NCI-H748 treated with DMSO at 0.1 percent for 48 hours (cell line): ENCODE results near the gene DEFB108B.
"Not testable (repeated sequence)": the region's sequence is repeated elsewhere in the genome, so short reads cannot be mapped to it uniquely, and the experiment has no call there.

Experiments used
- DNase-seq: peaks from one replicate; lab custom pipeline; 2025; lab: John Stamatoyannopoulos, UW

The DEFB108B gene

DNA sequence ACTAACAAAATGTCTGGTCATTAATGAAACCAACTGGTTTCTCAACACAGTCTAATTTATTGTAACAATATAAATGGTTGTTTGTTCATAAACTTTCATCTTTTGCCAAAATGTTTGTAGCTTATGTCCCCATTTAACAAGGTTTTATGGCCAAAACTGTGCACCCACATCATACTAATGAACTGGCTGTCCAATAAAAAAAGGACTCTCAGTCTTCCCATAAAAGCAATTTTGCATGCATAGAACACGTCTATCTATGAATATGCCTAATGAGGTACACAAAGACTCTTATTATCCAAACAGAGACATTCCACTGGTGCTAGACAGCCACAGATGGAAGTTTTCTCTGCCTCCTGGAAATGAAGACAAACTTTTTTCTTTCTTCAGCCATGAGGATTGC is at the start of gene DEFB108B:
Gene DEFB108B (plus strand): TSS at position 390 of the 400 bp plus-strand sequence. CDS start 0 bp downstream, at position 390.
- not testable (repeated sequence) for DNase-seq

DNA sequence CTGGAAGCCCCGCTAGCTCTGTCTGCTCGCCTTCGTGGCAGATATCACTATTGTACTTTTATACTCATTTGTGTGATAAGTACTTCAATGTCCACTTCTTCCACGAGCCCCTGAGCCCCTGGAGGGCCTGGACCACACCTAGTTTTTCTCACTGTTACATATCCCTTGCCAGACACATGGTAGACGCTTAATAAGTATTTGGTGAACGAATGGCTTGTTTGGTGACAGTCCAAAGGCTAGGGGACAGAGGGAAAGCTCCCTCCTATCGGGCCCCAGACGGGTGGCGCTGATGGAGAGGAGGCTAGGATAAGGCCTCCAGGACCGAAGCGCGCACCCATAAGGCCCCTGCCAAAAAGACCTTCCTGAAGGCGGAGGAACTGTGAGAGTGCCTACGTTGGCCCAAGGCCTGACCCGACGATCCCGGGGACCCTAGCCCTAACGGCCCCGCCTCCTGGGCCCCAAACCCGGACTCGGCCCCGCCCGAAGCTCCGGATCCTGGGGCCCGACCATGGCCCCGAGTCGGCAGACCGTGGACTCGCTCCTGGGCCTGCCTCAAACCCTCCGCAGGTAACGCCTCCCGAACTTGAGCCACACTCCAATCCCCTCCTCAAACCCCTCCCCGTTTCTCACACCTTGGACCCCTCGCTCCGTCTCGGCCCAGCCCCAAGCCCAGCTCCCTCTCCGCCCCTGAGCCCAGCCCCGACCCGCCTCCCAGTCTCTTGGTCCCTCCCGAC is 46.7 kb upstream of the DEFB108B start:
- DNase-seq: peak; percentile 83

- DNase-seq: not testable (repeated sequence)
Observed at GRCh38 chr11:71786848-71787097, 46.2 kb upstream of the DEFB108B start.

GRCh38 chr11:71787098-71787823 is 45.7 kb upstream of the DEFB108B start:
- peak; percentile 98 for DNase-seq

- DNase-seq: not testable (repeated sequence)
Observed at GRCh38 chr11:71787824-71788454, 45.1 kb upstream of the DEFB108B start.

DNA sequence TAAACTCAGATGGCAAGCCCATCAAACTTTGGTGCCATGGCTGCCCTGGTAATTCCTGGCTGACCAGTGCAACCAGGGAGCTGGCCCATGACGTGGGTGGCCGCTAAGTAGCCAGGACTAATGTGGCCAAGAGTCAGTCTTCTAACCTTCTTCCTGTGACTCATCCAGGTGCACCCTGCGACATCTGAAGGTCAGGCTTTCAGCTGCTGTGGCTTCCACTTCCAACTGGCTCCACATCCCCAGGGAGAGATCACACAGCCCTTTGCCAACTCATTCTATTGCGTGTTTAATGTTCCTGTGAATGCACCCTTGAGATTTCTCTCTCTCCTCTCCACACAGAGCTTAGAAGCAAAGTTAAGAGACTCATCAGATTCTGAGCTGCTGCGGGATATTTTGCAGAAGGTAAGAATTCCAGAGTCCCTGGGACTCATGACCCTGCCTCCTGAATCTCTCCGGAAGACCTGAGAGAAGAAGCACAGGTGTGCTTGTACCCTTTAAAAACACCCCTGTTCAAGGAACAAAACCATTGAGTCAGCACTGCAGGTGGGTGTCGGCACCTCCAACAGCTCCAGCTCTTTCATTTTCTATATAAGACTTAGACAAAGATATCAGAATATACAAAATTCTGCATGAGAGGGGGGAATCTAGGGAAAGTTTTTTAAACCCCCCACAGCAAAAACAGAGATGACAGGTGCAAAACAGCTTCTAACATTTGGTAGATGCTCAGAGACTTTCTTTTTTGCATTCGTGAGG is 43.4 kb upstream of the DEFB108B start:
- not testable (repeated sequence) for DNase-seq

DNA sequence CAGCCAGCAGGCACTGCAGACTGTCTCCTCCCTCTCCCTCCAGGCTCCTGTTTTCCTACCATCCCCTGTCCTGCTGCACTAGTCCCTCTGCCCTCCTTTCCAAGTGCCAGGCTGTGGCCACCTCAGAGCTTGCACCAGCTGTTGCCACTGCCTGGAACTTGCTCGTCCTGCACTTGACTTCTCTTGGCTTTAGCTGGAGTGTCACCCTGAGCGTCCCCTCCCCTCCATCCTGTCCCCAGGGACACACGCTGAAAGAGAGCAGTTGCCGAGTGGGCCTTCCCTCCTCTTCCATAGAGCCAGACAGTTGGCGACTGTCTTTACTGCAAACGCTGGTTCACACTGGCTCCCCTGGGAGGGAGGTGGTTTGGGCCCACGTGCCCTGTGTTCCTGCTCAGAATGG is 41.9 kb upstream of the DEFB108B start:
- DNase-seq: not testable (repeated sequence)

DNA sequence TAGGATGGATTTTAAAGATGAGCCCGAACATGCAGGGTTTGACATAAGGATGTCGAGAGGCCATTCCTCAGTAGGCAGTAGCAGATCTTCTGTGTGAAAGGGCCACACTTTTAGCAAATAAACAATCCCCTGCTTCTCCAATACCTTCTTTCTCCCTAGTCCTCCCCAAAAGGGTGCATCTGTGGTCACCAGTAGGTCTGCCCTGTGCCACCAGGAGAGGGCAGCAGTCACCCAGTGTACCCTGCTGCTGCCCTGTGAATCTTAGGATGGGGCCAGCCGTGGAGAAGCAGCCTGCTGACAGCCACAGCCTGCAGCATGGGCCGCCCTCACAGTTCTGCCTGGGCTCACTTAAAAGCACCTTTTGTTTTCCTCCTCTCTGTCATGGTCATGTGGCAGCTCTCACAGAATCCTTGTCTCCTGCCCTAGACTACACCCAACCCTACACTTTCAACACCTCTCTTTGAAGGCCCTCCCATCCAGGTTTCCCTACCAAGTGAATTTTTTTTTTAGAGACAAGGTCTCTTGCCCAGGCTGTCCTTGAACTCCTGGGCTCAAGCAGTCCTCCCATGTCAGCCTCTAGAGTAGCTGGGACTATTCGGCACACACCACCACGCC is 40.3 kb upstream of the DEFB108B start:
- not testable (repeated sequence) for DNase-seq

GRCh38 chr11:71794386-71795040 is 38.5 kb upstream of the DEFB108B start:
- not testable (repeated sequence) for DNase-seq

- not testable (repeated sequence) for DNase-seq
Observed at GRCh38 chr11:71795236-71795635, 37.8 kb upstream of the DEFB108B start.

DNA sequence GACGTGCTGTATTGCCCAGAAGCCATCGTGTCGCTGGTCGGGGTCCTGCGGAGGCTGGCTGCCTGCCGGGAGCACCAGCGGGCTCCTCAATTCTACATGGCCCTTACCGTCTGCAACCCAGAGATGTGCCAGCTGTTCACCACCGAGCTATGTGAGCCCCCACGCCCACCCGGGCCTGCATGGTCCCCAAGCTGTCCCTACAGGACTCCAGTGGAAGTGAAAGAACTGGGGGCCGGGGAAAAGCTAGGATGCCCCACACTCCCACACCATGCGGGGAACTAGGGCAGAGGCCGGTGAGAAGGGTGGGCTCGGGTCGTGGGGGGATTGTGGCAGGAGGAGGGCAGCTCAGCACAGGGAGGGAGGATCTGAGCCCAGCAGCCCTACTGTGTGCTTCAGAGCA is 37.0 kb upstream of the DEFB108B start:
- DNase-seq: not testable (repeated sequence)

GRCh38 chr11:71796781-71797180 is 36.2 kb upstream of the DEFB108B start:
- not testable (repeated sequence) for DNase-seq

GRCh38 chr11:71799556-71800128 is 33.4 kb upstream of the DEFB108B start:
- DNase-seq: not testable (repeated sequence)

- DNase-seq: peak; percentile 48
Observed at GRCh38 chr11:71800335-71800953, 32.6 kb upstream of the DEFB108B start.

DNA sequence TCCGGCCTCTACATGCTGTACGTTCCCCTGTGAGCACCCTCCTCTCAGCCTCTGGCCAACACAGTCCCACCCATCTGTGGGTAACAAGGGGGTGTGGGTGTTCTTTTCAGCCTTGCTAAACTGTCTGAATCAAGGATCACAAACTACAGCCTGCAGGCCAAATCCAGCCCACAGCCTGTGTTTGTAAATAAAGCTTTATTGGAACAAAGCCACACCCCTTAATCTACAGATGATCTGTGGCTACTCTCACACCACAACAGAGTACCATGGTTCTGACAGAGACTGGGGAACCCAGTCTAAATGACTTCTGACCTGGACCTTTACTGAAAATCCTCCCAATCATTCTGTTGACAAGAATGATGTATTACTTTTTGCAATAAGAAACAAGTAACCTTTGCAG is 32.0 kb upstream of the DEFB108B start:
- DNase-seq: not testable (repeated sequence)

GRCh38 chr11:71802874-71803273 is 30.1 kb upstream of the DEFB108B start:
- DNase-seq: not testable (repeated sequence)

DNA sequence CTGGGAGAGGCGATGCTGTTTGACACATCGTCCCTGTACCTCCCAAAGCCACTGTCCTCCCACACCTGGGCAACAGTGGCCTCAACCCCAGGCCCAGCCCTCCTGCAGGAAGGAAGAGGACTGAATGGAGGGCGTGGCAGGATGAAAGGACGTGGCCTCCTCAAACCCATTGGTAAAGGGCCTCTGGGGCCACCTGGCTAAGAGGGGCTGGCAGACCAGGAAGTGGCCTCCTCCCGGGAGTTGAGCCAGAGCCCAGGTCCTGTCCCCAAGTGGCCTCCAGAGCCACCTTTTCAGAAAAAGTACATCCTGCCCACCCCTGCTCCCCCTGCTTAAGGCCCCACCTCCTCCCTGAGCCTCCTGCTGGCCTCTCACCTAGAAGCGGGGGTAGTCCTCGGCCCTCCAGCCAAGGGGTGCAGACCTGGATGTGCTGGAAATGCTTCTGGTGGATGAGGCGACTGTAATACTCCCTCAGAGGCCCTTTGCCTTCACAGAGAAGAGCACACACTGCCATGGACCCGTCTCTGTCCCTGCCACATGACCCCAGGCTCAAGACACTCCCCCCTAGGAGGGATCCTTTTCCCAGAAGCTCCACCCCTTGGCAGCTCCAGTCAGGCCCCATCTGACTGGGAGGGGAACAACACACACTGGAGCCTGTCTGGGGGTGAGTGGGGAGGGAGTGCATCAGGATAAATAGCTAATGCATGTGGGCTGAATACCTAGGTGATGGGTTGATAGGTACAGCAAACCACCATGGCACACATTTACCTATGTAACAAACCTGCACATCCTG is 28.6 kb upstream of the DEFB108B start:
- DNase-seq: not testable (repeated sequence)

- not testable (repeated sequence) for DNase-seq
Observed at GRCh38 chr11:71812529-71812928, 20.5 kb upstream of the DEFB108B start.
